IMR-90 (cell line): ENCODE data around the gene PLCL1.

Experiments used
- BHLHE40 ChIP-seq: fragments of 150-350 bp; IDR thresholded peaks from 2 replicates; pipeline ENCODE4 v1.6.1; 2016; ENCODE audit warnings: mild to moderate bottlenecking, low read depth, low read length
- POLR2A ChIP-seq: IDR thresholded peaks from 2 replicates; pipeline ENCODE4 v1.6.1; 2012; ENCODE audit warnings: mild to moderate bottlenecking, low read depth, low read length
- RCOR1 ChIP-seq: IDR thresholded peaks from 2 replicates; pipeline ENCODE4 v1.6.1; 2012; ENCODE audit warnings: mild to moderate bottlenecking, low read length, improper control_type of control experiment; ENCODE audit not compliant: insufficient replicate concordance
- RFX5 ChIP-seq: IDR thresholded peaks from 2 replicates; pipeline ENCODE4 v1.8.0; 2012; ENCODE audit warnings: low read depth, mild to moderate bottlenecking, low read length, moderate library complexity
- TF ChIP-seq, protein P1 (sequence below): conservative IDR thresholded peaks from 2 replicates; pipeline ENCODE4 v1.5.1; 2012; ENCODE audit warnings: mild to moderate bottlenecking, low read depth, low read length, improper control_type of control experiment
- TF ChIP-seq, protein P2 (sequence below): fragments of 150-350 bp; IDR thresholded peaks from 2 replicates; pipeline ENCODE4 v1.6.1; 2017; ENCODE audit warnings: mild to moderate bottlenecking, antibody characterized with exemption, low read length, low read depth
- TF ChIP-seq, protein P3 (sequence below): fragments of 150-350 bp; IDR thresholded peaks from 2 replicates; pipeline ENCODE4 v1.6.1; 2016; ENCODE audit warnings: low read depth, mild to moderate bottlenecking, low read length, moderate library complexity, borderline replicate concordance

DNA sequence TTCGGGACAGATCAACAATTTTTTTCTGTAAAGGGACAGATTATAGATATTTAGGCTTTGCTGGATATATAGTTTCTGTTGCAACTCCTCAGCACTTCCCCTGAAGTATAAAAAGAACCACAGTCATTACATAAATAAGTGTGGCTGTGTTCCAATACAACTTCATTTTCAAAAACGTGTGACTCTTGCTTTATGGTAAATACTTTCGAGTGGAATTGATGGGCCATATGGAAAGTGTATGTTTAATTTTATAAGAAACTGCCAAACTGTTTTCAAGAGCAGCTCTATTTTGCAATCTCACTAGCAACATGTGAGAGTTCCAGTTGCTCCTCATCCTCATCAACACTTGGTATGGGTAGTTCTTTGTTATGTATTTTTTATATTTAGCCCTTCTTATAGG, 370.9 kb downstream of the PLCL1 start:
- TF ChIP-seq, protein P1, sequence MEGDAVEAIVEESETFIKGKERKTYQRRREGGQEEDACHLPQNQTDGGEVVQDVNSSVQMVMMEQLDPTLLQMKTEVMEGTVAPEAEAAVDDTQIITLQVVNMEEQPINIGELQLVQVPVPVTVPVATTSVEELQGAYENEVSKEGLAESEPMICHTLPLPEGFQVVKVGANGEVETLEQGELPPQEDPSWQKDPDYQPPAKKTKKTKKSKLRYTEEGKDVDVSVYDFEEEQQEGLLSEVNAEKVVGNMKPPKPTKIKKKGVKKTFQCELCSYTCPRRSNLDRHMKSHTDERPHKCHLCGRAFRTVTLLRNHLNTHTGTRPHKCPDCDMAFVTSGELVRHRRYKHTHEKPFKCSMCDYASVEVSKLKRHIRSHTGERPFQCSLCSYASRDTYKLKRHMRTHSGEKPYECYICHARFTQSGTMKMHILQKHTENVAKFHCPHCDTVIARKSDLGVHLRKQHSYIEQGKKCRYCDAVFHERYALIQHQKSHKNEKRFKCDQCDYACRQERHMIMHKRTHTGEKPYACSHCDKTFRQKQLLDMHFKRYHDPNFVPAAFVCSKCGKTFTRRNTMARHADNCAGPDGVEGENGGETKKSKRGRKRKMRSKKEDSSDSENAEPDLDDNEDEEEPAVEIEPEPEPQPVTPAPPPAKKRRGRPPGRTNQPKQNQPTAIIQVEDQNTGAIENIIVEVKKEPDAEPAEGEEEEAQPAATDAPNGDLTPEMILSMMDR, result no peak
- TF ChIP-seq BHLHE40 (no peak), POLR2A (no peak), RFX5 (no peak), RCOR1 (no peak)
- TF ChIP-seq, protein P2, sequence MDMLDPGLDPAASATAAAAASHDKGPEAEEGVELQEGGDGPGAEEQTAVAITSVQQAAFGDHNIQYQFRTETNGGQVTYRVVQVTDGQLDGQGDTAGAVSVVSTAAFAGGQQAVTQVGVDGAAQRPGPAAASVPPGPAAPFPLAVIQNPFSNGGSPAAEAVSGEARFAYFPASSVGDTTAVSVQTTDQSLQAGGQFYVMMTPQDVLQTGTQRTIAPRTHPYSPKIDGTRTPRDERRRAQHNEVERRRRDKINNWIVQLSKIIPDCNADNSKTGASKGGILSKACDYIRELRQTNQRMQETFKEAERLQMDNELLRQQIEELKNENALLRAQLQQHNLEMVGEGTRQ, result no peak
- TF ChIP-seq, protein P3, sequence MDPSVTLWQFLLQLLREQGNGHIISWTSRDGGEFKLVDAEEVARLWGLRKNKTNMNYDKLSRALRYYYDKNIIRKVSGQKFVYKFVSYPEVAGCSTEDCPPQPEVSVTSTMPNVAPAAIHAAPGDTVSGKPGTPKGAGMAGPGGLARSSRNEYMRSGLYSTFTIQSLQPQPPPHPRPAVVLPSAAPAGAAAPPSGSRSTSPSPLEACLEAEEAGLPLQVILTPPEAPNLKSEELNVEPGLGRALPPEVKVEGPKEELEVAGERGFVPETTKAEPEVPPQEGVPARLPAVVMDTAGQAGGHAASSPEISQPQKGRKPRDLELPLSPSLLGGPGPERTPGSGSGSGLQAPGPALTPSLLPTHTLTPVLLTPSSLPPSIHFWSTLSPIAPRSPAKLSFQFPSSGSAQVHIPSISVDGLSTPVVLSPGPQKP, result no peak
